ENCODE results near the gene PITPNC1. TPM values are rescaled to one million over a fixed set of nuclear protein-coding genes. Genes with fewer than 3 reads are reported as not detected.
"Not testable (repeated sequence)": the region's sequence is repeated elsewhere in the genome, so short reads cannot be mapped to it uniquely, and the experiment has no call there.

PITPNC1 gene
- total RNA-seq, 1 donor from 2014 or later = 5.4 TPM

- Mint-ChIP-seq H3K27me3 (ENCODE audit: low read depth) (no peaks in the 10 kb centered on the region), H3K4me1 (ENCODE audit: low read depth) (peaks cover 12% of the 10 kb centered on the region), H3K9me3 (ENCODE audit: low read depth) (peaks cover 13% of the 10 kb centered on the region), H3K36me3 (ENCODE audit: low read depth) (peaks cover 6% of the 10 kb centered on the region), H3K27ac (ENCODE audit: unreplicated experiment) (no peak overlapping the region), H3K4me3 (ENCODE audit: unreplicated experiment) (no peak overlapping the region)
- TF ChIP-seq CTCF (IDR thresholded peaks at IDR 0.05) = no peak
- DNase-seq (ENCODE audit: low spot score) = no peak
Observed at GRCh38 chr17:67511804-67512203, 134.7 kb downstream of the PITPNC1 start.

GRCh38 chr17:67514998-67515397, 137.9 kb downstream of the PITPNC1 start:
- Mint-ChIP-seq H3K27me3 (ENCODE audit: low read depth) (no peaks in the 10 kb centered on the region), H3K9me3 (ENCODE audit: low read depth) (peaks cover 9% of the 10 kb centered on the region), H3K4me3 (ENCODE audit: unreplicated experiment) (no peak overlapping the region), H3K27ac (ENCODE audit: unreplicated experiment) (no peak overlapping the region), H3K4me1 (ENCODE audit: low read depth) (peaks cover 2% of the 10 kb centered on the region), H3K36me3 (ENCODE audit: low read depth) (peaks cover 2% of the 10 kb centered on the region)
- DNase-seq (ENCODE audit: low spot score) = no peak
- TF ChIP-seq CTCF (IDR thresholded peaks at IDR 0.05) = no peak

- no peak for DNase-seq (ENCODE audit: low spot score)
- no peak overlapping the region for H3K4me3 Mint-ChIP-seq (ENCODE audit: unreplicated experiment)
Observed at GRCh38 chr17:67515490-67516083, 138.5 kb downstream of the PITPNC1 start.

GRCh38 chr17:67516571-67516970, 139.5 kb downstream of the PITPNC1 start:
- not testable (repeated sequence) for H3K4me1 Mint-ChIP-seq (ENCODE audit: low read depth); H3K9me3 Mint-ChIP-seq (ENCODE audit: low read depth); DNase-seq (ENCODE audit: low spot score); H3K36me3 Mint-ChIP-seq (ENCODE audit: low read depth); H3K27ac Mint-ChIP-seq (ENCODE audit: unreplicated experiment); H3K27me3 Mint-ChIP-seq (ENCODE audit: low read depth); H3K4me3 Mint-ChIP-seq (ENCODE audit: unreplicated experiment)

More at GRCh38 chr17:67515490-67516083, 138.5 kb downstream of the PITPNC1 start:
- no peak overlapping the region for H3K27ac Mint-ChIP-seq (ENCODE audit: unreplicated experiment)
- no peaks in the 10 kb centered on the region for H3K4me1 Mint-ChIP-seq (ENCODE audit: low read depth)
- H3K36me3 Mint-ChIP-seq (ENCODE audit: low read depth) = peaks cover 2% of the 10 kb centered on the region
- H3K27me3 Mint-ChIP-seq (ENCODE audit: low read depth) = no peaks in the 10 kb centered on the region
- TF ChIP-seq CTCF (IDR thresholded peaks at IDR 0.05) = no peak
- peaks cover 9% of the 10 kb centered on the region for H3K9me3 Mint-ChIP-seq (ENCODE audit: low read depth)

- peaks cover 2% of the 10 kb centered on the region for H3K36me3 Mint-ChIP-seq (ENCODE audit: low read depth)
- no peaks in the 10 kb centered on the region for H3K27me3 Mint-ChIP-seq (ENCODE audit: low read depth)
- no peaks in the 10 kb centered on the region for H3K4me1 Mint-ChIP-seq (ENCODE audit: low read depth)
- peak; percentile 7 for TF ChIP-seq CTCF (IDR thresholded peaks at IDR 0.05)
- DNase-seq (ENCODE audit: low spot score) = no peak
- H3K27ac Mint-ChIP-seq (ENCODE audit: unreplicated experiment) = no peak overlapping the region
- peaks cover 9% of the 10 kb centered on the region for H3K9me3 Mint-ChIP-seq (ENCODE audit: low read depth)
- H3K4me3 Mint-ChIP-seq (ENCODE audit: unreplicated experiment) = no peak overlapping the region
Observed at GRCh38 chr17:67517325-67517724, 140.2 kb downstream of the PITPNC1 start.

- Mint-ChIP-seq H3K27ac (ENCODE audit: unreplicated experiment) (no peak overlapping the region), H3K27me3 (ENCODE audit: low read depth) (no peaks in the 10 kb centered on the region), H3K36me3 (ENCODE audit: low read depth) (peaks cover 2% of the 10 kb centered on the region), H3K4me1 (ENCODE audit: low read depth) (no peaks in the 10 kb centered on the region), H3K9me3 (ENCODE audit: low read depth) (peaks cover 9% of the 10 kb centered on the region), H3K4me3 (ENCODE audit: unreplicated experiment) (no peak overlapping the region)
- DNase-seq (ENCODE audit: low spot score) = no peak
- no peak for TF ChIP-seq CTCF (IDR thresholded peaks at IDR 0.05)
Observed at GRCh38 chr17:67518876-67519275, 141.8 kb downstream of the PITPNC1 start.
